ENCODE results near the gene TMTC2. TPM values are rescaled to one million over a fixed set of nuclear protein-coding genes. Genes with fewer than 3 reads are reported as not detected.
A peak's percentile ranks its signal among the peaks of the same experiment; 100 is the strongest.

Gene TMTC2
- total RNA-seq, 3 donors from 2014 or later = 0.94 to 1.4 (median 1.0) TPM

- Mint-ChIP-seq H3K4me1 (ENCODE audit: low read depth) (no peaks in the 10 kb centered on the region), H3K4me3 (no peak overlapping the region), H3K9me3 (no peaks in the 10 kb centered on the region), H3K27me3 (ENCODE audit: low read depth) (no peaks in the 10 kb centered on the region), H3K36me3 (ENCODE audit: insufficient read depth) (peaks cover 3% of the 10 kb centered on the region)
- DNase-seq = no peak
- peak; percentile 66 to 80 for ATAC-seq
Observed at GRCh38 chr12:82996168-82996812, 309.6 kb downstream of the TMTC2 start.

DNA sequence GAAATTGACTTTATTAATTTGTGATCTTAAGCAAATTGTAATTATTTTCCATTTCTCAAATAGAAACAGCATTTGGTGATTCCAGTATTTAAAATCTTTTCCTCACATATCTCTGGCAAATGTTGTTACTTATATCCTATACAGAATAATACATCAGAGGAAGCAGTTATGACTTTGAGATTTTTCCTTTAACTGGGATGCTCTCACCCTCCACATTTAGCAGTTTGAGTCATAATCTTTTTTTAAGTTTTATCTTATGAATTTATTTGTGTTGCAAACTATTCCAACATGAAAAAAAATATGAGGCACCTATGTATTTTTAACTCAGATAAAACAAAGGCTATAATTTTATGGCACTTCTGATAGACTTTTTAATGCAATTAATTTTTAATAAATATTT, 311.8 kb downstream of the TMTC2 start:
- Mint-ChIP-seq H3K36me3 (ENCODE audit: insufficient read depth) (peaks cover 5% of the 10 kb centered on the region), H3K27me3 (ENCODE audit: low read depth) (no peaks in the 10 kb centered on the region), H3K4me3 (no peak overlapping the region), H3K4me1 (ENCODE audit: low read depth) (no peaks in the 10 kb centered on the region), H3K9me3 (no peaks in the 10 kb centered on the region)
- DNase-seq = no peak
- ATAC-seq = no peak

- H3K36me3 Mint-ChIP-seq (ENCODE audit: insufficient read depth) = peaks cover 5% of the 10 kb centered on the region
- ATAC-seq (no peak), DNase-seq (no peak)
- H3K9me3 Mint-ChIP-seq = no peaks in the 10 kb centered on the region
- no peaks in the 10 kb centered on the region for H3K27me3 Mint-ChIP-seq (ENCODE audit: low read depth)
- H3K4me1 Mint-ChIP-seq (ENCODE audit: low read depth) = no peaks in the 10 kb centered on the region
- no peak overlapping the region for H3K4me3 Mint-ChIP-seq
Observed at GRCh38 chr12:83003026-83003425, 316.3 kb downstream of the TMTC2 start.

GRCh38 chr12:83005534-83006197, 319.0 kb downstream of the TMTC2 start:
- Mint-ChIP-seq H3K27me3 (ENCODE audit: low read depth) (no peaks in the 10 kb centered on the region), H3K4me1 (ENCODE audit: low read depth) (no peaks in the 10 kb centered on the region), H3K36me3 (ENCODE audit: insufficient read depth) (peaks cover 14% of the 10 kb centered on the region), H3K9me3 (peaks cover 18% of the 10 kb centered on the region), H3K4me3 (no peak overlapping the region)
- ATAC-seq (no peak), DNase-seq (no peak)

GRCh38 chr12:83008703-83009102, 322.0 kb downstream of the TMTC2 start:
- DNase-seq (no peak), ATAC-seq (no peak)
- peaks cover 17% of the 10 kb centered on the region for H3K36me3 Mint-ChIP-seq (ENCODE audit: insufficient read depth)
- H3K4me1 Mint-ChIP-seq (ENCODE audit: low read depth) = no peaks in the 10 kb centered on the region
- H3K4me3 Mint-ChIP-seq = no peak overlapping the region
- H3K27me3 Mint-ChIP-seq (ENCODE audit: low read depth) = no peaks in the 10 kb centered on the region
- peaks cover 18% of the 10 kb centered on the region for H3K9me3 Mint-ChIP-seq

GRCh38 chr12:83010169-83010804, 323.6 kb downstream of the TMTC2 start:
- H3K36me3 Mint-ChIP-seq (ENCODE audit: insufficient read depth) = peaks cover 17% of the 10 kb centered on the region
- no peaks in the 10 kb centered on the region for H3K27me3 Mint-ChIP-seq (ENCODE audit: low read depth)
- H3K4me1 Mint-ChIP-seq (ENCODE audit: low read depth) = no peaks in the 10 kb centered on the region
- no peak overlapping the region for H3K4me3 Mint-ChIP-seq
- DNase-seq = no peak
- no peak for ATAC-seq
- H3K9me3 Mint-ChIP-seq = peaks cover 18% of the 10 kb centered on the region

DNA sequence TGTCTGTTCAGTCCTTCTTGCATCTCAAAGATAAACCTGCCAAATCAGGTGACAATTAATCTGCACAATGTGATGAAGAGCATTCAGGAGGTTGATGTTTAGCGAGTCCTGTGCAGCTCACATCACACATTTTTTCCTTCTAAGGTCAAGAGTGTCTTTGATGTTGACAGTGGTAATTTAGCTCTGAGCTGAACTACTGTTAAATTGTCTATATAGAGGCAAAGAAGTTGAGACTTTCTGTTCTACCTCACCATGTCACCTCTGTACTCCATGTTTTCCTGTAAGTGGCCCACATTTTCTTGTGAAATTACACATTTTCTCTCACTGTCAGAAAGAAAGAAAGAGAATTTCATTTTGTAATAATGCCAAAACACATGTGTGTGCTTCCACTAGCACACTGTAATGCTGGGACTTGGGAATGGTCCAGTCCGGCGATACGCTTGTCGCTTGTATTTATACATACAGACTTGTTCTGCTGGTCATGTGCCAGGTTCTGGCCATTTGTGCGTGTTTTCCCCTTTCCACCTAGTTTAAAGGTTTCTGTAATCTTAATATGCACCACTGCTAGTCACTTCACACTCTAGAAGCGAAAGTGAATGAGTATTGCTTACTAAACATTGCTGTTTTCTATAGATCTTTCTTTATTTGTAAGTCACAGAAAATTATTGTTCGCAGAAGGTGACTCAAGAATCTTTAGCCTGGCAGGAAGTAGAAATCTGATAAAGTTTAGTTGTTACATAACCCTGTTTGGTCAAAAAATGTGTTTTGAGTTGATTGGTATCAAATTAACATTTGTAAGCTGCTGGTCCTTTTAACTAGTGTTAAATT, 328.9 kb downstream of the TMTC2 start:
- peaks cover 6% of the 10 kb centered on the region for H3K36me3 Mint-ChIP-seq (ENCODE audit: insufficient read depth)
- ATAC-seq (no peak), DNase-seq (no peak)
- no peaks in the 10 kb centered on the region for H3K27me3 Mint-ChIP-seq (ENCODE audit: low read depth)
- H3K4me1 Mint-ChIP-seq (ENCODE audit: low read depth) = no peaks in the 10 kb centered on the region
- no peak overlapping the region for H3K4me3 Mint-ChIP-seq
- H3K9me3 Mint-ChIP-seq = peaks cover under 1% of the 10 kb centered on the region

DNA sequence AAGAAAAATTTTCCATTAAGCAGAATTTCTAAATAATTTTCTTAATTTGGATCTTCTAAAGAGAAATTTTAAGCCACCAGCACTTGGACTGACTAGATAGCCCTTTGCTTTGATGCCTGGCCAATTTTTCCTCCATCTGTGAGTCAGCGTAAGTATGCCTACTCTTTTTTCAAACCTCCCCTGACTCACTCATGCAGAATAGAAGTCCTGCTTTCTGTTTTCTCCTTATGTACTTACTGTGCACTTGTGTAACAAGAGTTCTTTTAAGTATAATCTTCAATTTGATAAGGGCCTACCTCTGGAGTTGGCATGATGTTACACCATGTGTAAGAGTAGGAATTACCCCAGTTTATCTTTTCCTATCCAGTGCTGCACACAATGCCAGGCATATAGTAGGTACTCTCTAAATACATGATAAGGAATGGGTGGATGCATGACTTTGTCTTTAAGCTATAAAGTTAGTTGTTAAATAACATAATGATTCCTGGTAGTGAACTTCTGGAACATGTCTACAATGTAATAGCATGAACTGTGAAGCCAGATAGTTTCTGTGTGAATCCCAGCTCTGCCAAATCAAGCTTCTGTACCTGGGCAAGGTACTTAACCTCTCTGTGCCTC, 329.6 kb downstream of the TMTC2 start:
- H3K27me3 Mint-ChIP-seq (ENCODE audit: low read depth) = no peaks in the 10 kb centered on the region
- DNase-seq = no peak
- no peaks in the 10 kb centered on the region for H3K4me1 Mint-ChIP-seq (ENCODE audit: low read depth)
- H3K36me3 Mint-ChIP-seq (ENCODE audit: insufficient read depth) = peaks cover 4% of the 10 kb centered on the region
- no peaks in the 10 kb centered on the region for H3K9me3 Mint-ChIP-seq
- ATAC-seq = no peak
- no peak overlapping the region for H3K4me3 Mint-ChIP-seq

GRCh38 chr12:83016991-83017390, 330.3 kb downstream of the TMTC2 start:
- DNase-seq = no peak
- no peaks in the 10 kb centered on the region for H3K9me3 Mint-ChIP-seq
- H3K4me3 Mint-ChIP-seq = no peak overlapping the region
- H3K36me3 Mint-ChIP-seq (ENCODE audit: insufficient read depth) = peaks cover 2% of the 10 kb centered on the region
- no peaks in the 10 kb centered on the region for H3K27me3 Mint-ChIP-seq (ENCODE audit: low read depth)
- no peaks in the 10 kb centered on the region for H3K4me1 Mint-ChIP-seq (ENCODE audit: low read depth)
- no peak for ATAC-seq

DNA sequence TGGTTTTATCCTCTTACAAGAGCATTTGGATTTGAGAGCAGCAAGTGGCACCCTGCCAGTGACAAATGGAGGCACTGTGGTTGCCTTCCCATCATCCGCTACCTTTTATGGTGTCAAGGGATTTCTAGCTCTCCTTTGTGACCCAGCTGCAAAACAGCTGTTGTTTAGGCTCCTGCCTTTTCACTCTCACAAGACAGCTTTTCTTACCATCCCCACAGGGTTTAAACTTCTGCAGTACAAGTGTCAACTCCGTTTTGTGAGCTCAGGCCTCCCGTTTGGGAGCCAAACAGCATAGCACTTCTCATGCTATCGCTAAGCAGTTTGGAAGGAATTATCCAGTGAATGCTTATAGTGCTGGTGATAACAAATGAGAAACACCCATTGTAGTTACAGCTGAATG, 331.4 kb downstream of the TMTC2 start:
- no peaks in the 10 kb centered on the region for H3K27me3 Mint-ChIP-seq (ENCODE audit: low read depth)
- ATAC-seq (no peak), DNase-seq (no peak)
- H3K9me3 Mint-ChIP-seq = no peaks in the 10 kb centered on the region
- H3K4me1 Mint-ChIP-seq (ENCODE audit: low read depth) = no peaks in the 10 kb centered on the region
- no peak overlapping the region for H3K4me3 Mint-ChIP-seq
- H3K36me3 Mint-ChIP-seq (ENCODE audit: insufficient read depth) = peaks cover 2% of the 10 kb centered on the region

DNA sequence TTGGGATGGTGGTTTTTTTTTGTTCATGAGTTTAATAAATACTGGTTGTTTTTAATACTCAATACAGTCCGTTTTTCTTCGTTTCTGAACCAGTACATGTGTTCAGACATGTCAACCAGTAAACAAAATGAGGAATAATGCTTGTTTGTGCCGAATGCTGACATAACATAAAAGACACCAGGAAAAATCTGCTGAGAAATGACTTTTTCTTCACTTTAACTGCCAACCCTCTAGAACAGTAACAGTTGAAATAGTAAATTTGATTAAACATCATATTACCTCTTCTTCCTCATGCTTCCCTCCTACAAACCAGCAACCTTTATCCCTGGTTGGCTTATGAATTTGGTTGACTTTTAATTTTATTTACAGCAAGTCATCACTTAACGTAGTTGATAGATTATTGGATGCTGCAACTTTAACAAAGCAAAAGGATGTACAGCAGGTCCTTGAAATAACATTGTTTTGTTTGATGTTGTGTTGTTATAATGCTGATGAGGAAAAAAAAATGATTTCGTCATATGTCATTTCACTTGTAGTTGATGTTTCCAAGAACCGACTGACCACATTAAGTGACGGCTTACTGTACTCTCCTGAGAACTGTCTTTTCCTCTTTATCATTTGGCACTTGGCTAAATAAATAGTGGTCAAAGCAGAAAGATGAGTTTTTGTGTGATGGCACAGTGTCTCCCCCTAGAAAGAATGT, 340.5 kb downstream of the TMTC2 start:
- Mint-ChIP-seq H3K4me3 (no peak overlapping the region), H3K36me3 (ENCODE audit: insufficient read depth) (no peaks in the 10 kb centered on the region), H3K9me3 (no peaks in the 10 kb centered on the region), H3K27me3 (ENCODE audit: low read depth) (no peaks in the 10 kb centered on the region), H3K4me1 (ENCODE audit: low read depth) (peaks cover 3% of the 10 kb centered on the region)
- DNase-seq (no peak), ATAC-seq (no peak)

DNA sequence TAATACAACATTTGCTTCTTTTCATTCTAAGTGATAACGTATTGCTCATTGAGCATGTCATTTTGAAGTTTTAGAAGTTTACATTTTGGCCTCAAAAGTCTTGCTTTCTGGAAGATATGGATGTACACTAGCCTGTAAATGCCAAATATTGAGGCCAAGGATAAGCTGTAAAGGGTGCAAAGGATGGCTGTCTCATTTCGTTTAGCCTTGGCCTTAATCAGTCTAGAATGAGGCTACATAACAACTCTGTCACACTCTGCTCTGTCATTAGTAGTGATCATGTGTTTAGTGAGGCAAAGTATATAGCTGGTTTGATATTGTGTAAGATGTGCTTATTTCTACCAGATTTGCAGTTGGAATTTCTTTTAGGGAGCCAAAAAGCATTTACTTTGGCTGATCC, 344.5 kb downstream of the TMTC2 start:
- DNase-seq (no peak), ATAC-seq (no peak)
- no peaks in the 10 kb centered on the region for H3K36me3 Mint-ChIP-seq (ENCODE audit: insufficient read depth)
- H3K27me3 Mint-ChIP-seq (ENCODE audit: low read depth) = no peaks in the 10 kb centered on the region
- H3K4me1 Mint-ChIP-seq (ENCODE audit: low read depth) = no peaks in the 10 kb centered on the region
- H3K4me3 Mint-ChIP-seq = no peak overlapping the region
- no peaks in the 10 kb centered on the region for H3K9me3 Mint-ChIP-seq

DNA sequence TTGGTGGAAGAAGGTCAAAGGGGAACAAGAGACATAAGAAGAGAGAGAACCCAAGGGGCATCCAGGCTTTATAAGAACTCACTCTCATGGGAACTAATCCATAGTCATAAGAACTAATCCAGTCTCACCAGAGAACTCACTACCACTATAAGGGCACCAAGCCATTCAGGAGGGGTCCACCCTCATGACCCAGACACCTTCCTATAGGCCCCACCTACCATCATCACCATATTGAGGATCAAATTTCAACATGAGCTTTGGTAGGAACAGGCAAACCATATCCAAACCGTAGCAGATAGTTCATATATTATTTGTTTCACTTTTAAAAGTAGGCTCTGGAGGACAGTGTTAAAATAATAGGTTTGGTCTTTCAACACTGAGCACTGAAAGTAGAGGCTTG, 350.1 kb downstream of the TMTC2 start:
- Mint-ChIP-seq H3K27me3 (ENCODE audit: low read depth) (no peaks in the 10 kb centered on the region), H3K36me3 (ENCODE audit: insufficient read depth) (no peaks in the 10 kb centered on the region), H3K9me3 (no peaks in the 10 kb centered on the region), H3K4me1 (ENCODE audit: low read depth) (no peaks in the 10 kb centered on the region), H3K4me3 (no peak overlapping the region)
- DNase-seq (no peak), ATAC-seq (no peak)

DNA sequence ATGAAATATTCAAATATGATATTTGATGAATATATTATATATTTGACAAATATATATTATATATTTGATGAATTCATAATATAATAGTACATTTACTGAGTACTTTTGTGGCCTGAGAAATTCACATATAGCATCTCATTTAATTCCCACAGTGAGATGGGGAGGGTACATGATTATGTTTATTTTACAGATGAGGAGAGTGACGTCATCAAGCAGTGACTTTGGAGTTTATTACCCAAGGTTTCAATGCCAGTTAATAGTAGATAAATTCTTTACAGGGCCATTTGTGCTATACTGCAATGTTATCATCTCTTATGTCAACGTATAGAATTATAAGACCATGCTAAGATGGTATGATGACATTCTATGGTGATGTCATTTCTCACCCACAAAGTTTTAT, 352.7 kb downstream of the TMTC2 start:
- no peaks in the 10 kb centered on the region for H3K27me3 Mint-ChIP-seq (ENCODE audit: low read depth)
- no peaks in the 10 kb centered on the region for H3K36me3 Mint-ChIP-seq (ENCODE audit: insufficient read depth)
- H3K4me1 Mint-ChIP-seq (ENCODE audit: low read depth) = no peaks in the 10 kb centered on the region
- ATAC-seq (no peak), DNase-seq (no peak)
- H3K9me3 Mint-ChIP-seq = no peaks in the 10 kb centered on the region
- no peak overlapping the region for H3K4me3 Mint-ChIP-seq

Measured in activated T-cell treated with anti-CD3 and anti-CD28 coated beads, Interleukin-2, amount 50 U/mL, for 4 hours (primary cell).